Measurements from ENCODE around the gene ADCY4. TPM values are rescaled to one million over a fixed set of nuclear protein-coding genes. Genes with fewer than 3 reads are reported as not detected.

Gene ADCY4
- total and polyA plus RNA-seq, 2 of the 8 experiments (the other 6 are each of a cell fraction or from before 2014, with no cell fraction given): 0.27 to 0.35 TPM

DNA sequence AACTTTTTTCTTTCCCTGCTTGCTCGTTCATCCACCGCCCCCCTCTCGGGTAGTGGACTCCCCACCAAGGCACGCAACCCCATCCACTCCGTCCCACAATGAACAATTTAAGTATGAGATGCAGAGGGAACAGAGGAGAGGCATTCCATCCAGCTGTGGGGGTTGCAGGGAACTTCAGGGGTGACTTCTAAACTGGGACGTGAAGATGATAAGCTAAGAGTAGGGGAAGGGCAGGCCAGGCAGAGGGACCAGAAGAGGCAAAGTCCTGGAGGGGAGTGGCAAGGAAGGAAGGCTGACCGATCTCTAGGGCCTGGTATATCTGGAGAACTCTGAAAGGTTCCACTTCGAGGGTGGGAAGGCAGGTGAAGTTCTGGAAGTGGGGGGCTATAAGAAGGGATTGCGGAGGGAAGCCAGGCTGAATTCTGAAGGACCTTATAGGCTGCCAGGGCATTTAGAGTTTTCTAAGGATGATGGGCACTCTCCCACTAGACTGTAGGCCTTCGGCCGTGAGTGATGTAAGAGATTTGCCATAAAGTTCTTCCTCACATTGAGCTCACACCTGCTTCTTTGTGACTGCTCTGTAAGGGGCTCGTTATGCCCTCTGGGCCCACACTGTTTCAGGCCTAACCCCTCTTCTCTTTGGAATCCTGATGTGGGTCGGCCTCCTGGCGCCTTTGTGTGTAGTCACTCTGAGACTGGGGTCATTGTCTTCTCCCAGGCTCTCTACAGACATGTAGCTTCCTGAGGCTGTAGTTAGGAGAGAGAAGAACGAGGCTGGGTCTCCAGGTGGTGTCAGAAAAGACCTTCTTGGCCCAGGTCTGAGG lies 45.2 kb upstream of the ADCY4 start:
- no peak for DNase-seq (ENCODE audit: low read depth in 1 of 2, low spot score in 2 of 2)
- Histone ChIP-seq H3K79me1 (ENCODE audit: low read depth, low read length) (no peaks in the 10 kb centered on the region), H3K14ac (ENCODE audit: insufficient read length) (no peak overlapping the region), H3K36me3 (ENCODE audit: control insufficient read depth in 2 of 4, insufficient read depth in 4 of 4, low read length in 3 of 4) (no peaks in the 10 kb centered on the region), H3K27ac (ENCODE audit: low read depth, low read length) (no peak overlapping the region), H3K4me1 (replicated peaks in 1 of 4; ENCODE audit: control insufficient read depth in 3 of 4, insufficient read depth in 4 of 4, low read length in 3 of 4) (peaks cover 11 to 25% (median 13%) of the 10 kb centered on the region in 4 experiments), H3K4ac (replicated peaks; ENCODE audit: insufficient read length, low read depth, low read length) (no peak overlapping the region), H2BK5ac (ENCODE audit: low read depth, low read length) (no peak overlapping the region), H2AK5ac (ENCODE audit: low read depth, low read length) (no peak overlapping the region), H3K9me3 (ENCODE audit: insufficient read depth in 2 of 2, low read depth in 1 of 2, low read length in 1 of 2) (no peaks in the 10 kb centered on the region), H3K4me3 (ENCODE audit: extremely low read depth in 1 of 4, insufficient read depth in 2 of 4, low read depth in 3 of 4, low read length in 4 of 4) (no peak overlapping the region), H3K4me2 (ENCODE audit: insufficient read depth in 1 of 2, low read depth in 2 of 2, low read length in 2 of 2) (0 out of 4 replicates have a peak overlapping the region, but pooled peaks of 1 of the 2 experiments have one; percentile 12), H4K5ac (ENCODE audit: insufficient read length, low read depth, low read length) (no peak overlapping the region), H3K9ac (replicated peaks in 1 of 4; ENCODE audit: extremely low read depth in 1 of 4, low read depth in 3 of 4, low read length in 3 of 4) (no peak overlapping the region), H2BK20ac (ENCODE audit: low read length) (no peak overlapping the region), H3K56ac (replicated peaks; ENCODE audit: insufficient read length, low read depth, low read length) (no peak overlapping the region), H3K23me2 (ENCODE audit: low read depth, low read length) (peaks cover 7% of the 10 kb centered on the region; the same call in 1 of the 2 replicates), H4K8ac (ENCODE audit: extremely low read depth, insufficient read depth, low read length) (no peak overlapping the region), H3K18ac (ENCODE audit: extremely low read depth, low read length) (no peak overlapping the region; the same call in 1 of the 2 replicates), H3K23ac (ENCODE audit: insufficient read length) (no peak overlapping the region), H2BK120ac (replicated peaks; ENCODE audit: low read depth, low read length) (no peak overlapping the region), H3K27me3 (replicated peaks in 1 of 4; ENCODE audit: control insufficient read depth in 3 of 4, extremely low read depth in 1 of 4, insufficient read depth in 3 of 4, low read length in 3 of 4) (no peaks in the 10 kb centered on the region), H3K79me2 (ENCODE audit: control insufficient read depth in 1 of 2, insufficient read depth in 2 of 2, low read length in 2 of 2) (no peaks in the 10 kb centered on the region), H4K91ac (replicated peaks; ENCODE audit: insufficient read length, low read length) (no peak overlapping the region), H4K20me1 (replicated peaks in 1 of 2; ENCODE audit: control insufficient read depth in 1 of 2, insufficient read depth in 2 of 2, low read length in 2 of 2) (no peaks in the 10 kb centered on the region), H2AFZ (ENCODE audit: low read length) (no peak overlapping the region), H2BK15ac (ENCODE audit: low read length) (no peak overlapping the region), H2BK12ac (ENCODE audit: low read depth, low read length) (no peak overlapping the region)
- WGBS, 2 experiments (ENCODE audit: extremely low coverage in 1 of 2, insufficient coverage in 1 of 2, insufficient read length in 1 of 2, insufficient replicate concordance in 2 of 2, low coverage in 1 of 2, low lambda C conversion rate in 2 of 2, missing lambda C conversion rate in 1 of 2): 80% methylated on average over 15 of the region's 15 CpGs; no CpG with 5 or more reads in 1 of the 2 experiments
- no peak for FAIRE-seq
- ChIA-PET POLR2A (ENCODE audit: partially characterized antibody) (interaction anchor here (0.9 to 4.7 kb wide), 9 partner anchors 10 to 96 kb away, joined by 3 to 27 read pairs (median 4); partner anchors contain the start of genes ADCY4, KHNYN, NFATC4 and SDR39U1), CTCF (ENCODE audit: partially characterized antibody) (interaction anchor here (0.8 to 16.4 kb wide), 11 partner anchors 10 to 61 kb away, joined by 3 to 207 read pairs (median 22); partner anchors contain the start of genes ADCY4, CBLN3, KHNYN and RIPK3)
- no peak for TF ChIP-seq EGR1 (IDR thresholded peaks at IDR 0.05; ENCODE audit: borderline replicate concordance, low read depth, low read length)
- no peak for TF ChIP-seq SP1 (IDR thresholded peaks at IDR 0.05; ENCODE audit: low read depth, low read length)
- TF ChIP-seq RXRA (IDR thresholded peaks at IDR 0.05; ENCODE audit: insufficient read depth, low read depth, low read length): no peak
- TF ChIP-seq EP300 (IDR thresholded peaks at IDR 0.05; ENCODE audit: borderline replicate concordance in 1 of 2, low read depth in 2 of 2, low read length in 2 of 2): no peak
- no peak for TF ChIP-seq BCL11A (IDR thresholded peaks at IDR 0.05; ENCODE audit: low read depth in 2 of 2, low read length in 2 of 2)
- TF ChIP-seq, protein P1, sequence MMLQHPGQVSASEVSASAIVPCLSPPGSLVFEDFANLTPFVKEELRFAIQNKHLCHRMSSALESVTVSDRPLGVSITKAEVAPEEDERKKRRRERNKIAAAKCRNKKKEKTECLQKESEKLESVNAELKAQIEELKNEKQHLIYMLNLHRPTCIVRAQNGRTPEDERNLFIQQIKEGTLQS (IDR thresholded peaks at IDR 0.05; ENCODE audit: insufficient read depth, low read depth, low read length): no peak
- no peak for TF ChIP-seq GABPA (IDR thresholded peaks at IDR 0.05; ENCODE audit: borderline replicate concordance, insufficient read depth, low read length)
- no peak for TF ChIP-seq BRCA1 (IDR thresholded peaks at IDR 0.05; ENCODE audit: low read depth, low read length)
- no peak for TF ChIP-seq SIRT6 (IDR thresholded peaks at IDR 0.05; ENCODE audit: low read length)
